WI38 (cell line): Measurements from ENCODE around the gene LRCH1.

ENCODE experiments used
- H3K4me3 ChIP-seq: 2 replicates; pipeline ENCODE4 v1.5.1; 2011; ENCODE audit warnings: low read depth, mild to moderate bottlenecking, control low read depth, low read length
- CTCF ChIP-seq: IDR thresholded peaks from 2 replicates; pipeline ENCODE4 v1.5.1; 2012; ENCODE audit warnings: low read depth, mild to moderate bottlenecking, control low read depth, low read length

Gene LRCH1

GRCh38 chr13:46577696-46578589, 25.0 kb downstream of the LRCH1 start:
- no peak overlapping the region for H3K4me3 ChIP-seq
- no peak for TF ChIP-seq CTCF

- H3K4me3 ChIP-seq = no peak overlapping the region
- no peak for TF ChIP-seq CTCF
Observed at GRCh38 chr13:46578590-46578975, 25.6 kb downstream of the LRCH1 start.

- no peak for TF ChIP-seq CTCF
- H3K4me3 ChIP-seq = no peak overlapping the region
Observed at GRCh38 chr13:46580362-46580839, 27.4 kb downstream of the LRCH1 start.

- TF ChIP-seq CTCF = no peak
- H3K4me3 ChIP-seq = no peak overlapping the region
Observed at GRCh38 chr13:46582190-46582589, 29.2 kb downstream of the LRCH1 start.

- no peak overlapping the region for H3K4me3 ChIP-seq
- no peak for TF ChIP-seq CTCF
Observed at GRCh38 chr13:46586751-46587514, 34.0 kb downstream of the LRCH1 start.

GRCh38 chr13:46587807-46588418, 34.9 kb downstream of the LRCH1 start:
- H3K4me3 ChIP-seq = no peak overlapping the region
- TF ChIP-seq CTCF = no peak

GRCh38 chr13:46592385-46592784, 39.4 kb downstream of the LRCH1 start:
- no peak overlapping the region for H3K4me3 ChIP-seq
- TF ChIP-seq CTCF = no peak
